Peyer's patch (tissue), 4 donors: ENCODE measurements around the gene MND1.

Source experiments
- CTCF ChIP-seq, 6 experiments: fragments of 450-650 bp in 4 of 6; fragments of 200-600 bp in 2 of 6; sonication (generic) in 1 of 6; IDR thresholded peaks; one replicate each; pipeline ENCODE4 v1.5.1; 2017 to 2019; ENCODE audit warnings: antibody characterized with exemption in 6 of 6, mild to moderate bottlenecking in 3 of 6, moderate library complexity in 1 of 6
- POLR2A ChIP-seq, 2 donors: fragments of 450-650 bp; IDR thresholded peaks; one replicate each; pipeline ENCODE4 v1.5.1; 2017; ENCODE audit warnings: antibody characterized with exemption in 2 of 2, mild to moderate bottlenecking in 2 of 2, moderate library complexity in 2 of 2

- TF ChIP-seq CTCF (IDR thresholded peaks at IDR 0.05) (no peak), POLR2A (IDR thresholded peaks at IDR 0.05) (no peak)
Observed at GRCh38 chr4:153440475-153440874, 96.0 kb downstream of the MND1 start.
